OCI-LY3 (cell line): ENCODE results near the gene KCNQ1.

Experiments used
- H2AFZ ChIP-seq: fragments of 200-600, 300-600 bp; shearing (Covaris generic); 2 replicates; pipeline ENCODE4 v1.6.0; 2014; ENCODE audit warnings: antibody characterized with exemption, low read depth, low read length
- H3K27ac ChIP-seq: fragments of 200-600, 300-600 bp; sonication (generic); 2 replicates; pipeline ENCODE4 v1.5.1; 2014; ENCODE audit warnings: mild to moderate bottlenecking, low read length, moderate library complexity, mixed read lengths
- H3K27me3 ChIP-seq: fragments of 200-600, 300-600 bp; sonication (generic); 2 replicates; pipeline ENCODE4 v1.6.1; 2014; ENCODE audit warnings: low read depth, low read length, mixed read lengths
- H3K36me3 ChIP-seq: fragments of 200-600, 300-600 bp; sonication (generic); replicated peaks from 2 replicates; pipeline ENCODE3; 2014; ENCODE audit warnings: low read depth, low read length, mixed read lengths
- H3K4me1 ChIP-seq: fragments of 300-600, 200-600 bp; sonication (generic); 2 replicates; pipeline ENCODE4 v1.6.1; 2014; ENCODE audit warnings: low read length, mixed read lengths
- H3K4me2 ChIP-seq: fragments of 200-600, 300-600 bp; sonication (generic); 2 replicates; pipeline ENCODE4 v1.6.1; 2014; ENCODE audit warnings: low read length, mixed read lengths
- H3K4me3 ChIP-seq: fragments of 300-600, 200-600 bp; sonication (generic); 2 replicates; pipeline ENCODE4 v1.5.1; 2014; ENCODE audit warnings: antibody characterized with exemption, mild to moderate bottlenecking, low read length, moderate library complexity
- H3K79me2 ChIP-seq: fragments of 300-600, 200-600 bp; shearing (Covaris generic); 2 replicates; pipeline ENCODE4 v1.6.1; 2014; ENCODE audit warnings: mild to moderate bottlenecking, low read length, mixed read lengths
- H3K9ac ChIP-seq: fragments of 300-600, 200-600 bp; shearing (Covaris generic); 2 replicates; pipeline ENCODE4 v1.6.0; 2014; ENCODE audit warnings: mild to moderate bottlenecking, low read length, moderate library complexity
- H3K9me3 ChIP-seq: fragments of 200-600, 300-600 bp; shearing (Covaris generic); 2 replicates; pipeline ENCODE4 v1.6.1; 2014; ENCODE audit warnings: low read length, mixed read lengths; ENCODE audit not compliant: insufficient read depth
- H4K20me1 ChIP-seq: fragments of 200-600, 300-600 bp; sonication (generic); 2 replicates; pipeline ENCODE4 v1.6.1; 2016; ENCODE audit warnings: low read length, mixed read lengths; ENCODE audit not compliant: insufficient read depth
- EZH2phosphoT487 ChIP-seq: fragments of 200-600 bp; shearing (Covaris generic); IDR thresholded peaks from 2 replicates; pipeline ENCODE4 v1.6.1; 2018; ENCODE audit warnings: antibody characterized with exemption, mixed run types, low read depth
- TF ChIP-seq, protein P1 (sequence below): fragments of 200-600, 300-600 bp; sonication (generic); IDR thresholded peaks from 2 replicates; pipeline ENCODE4 v1.5.1; 2014; ENCODE audit warnings: antibody characterized with exemption, low read length, low read depth

KCNQ1 gene

DNA sequence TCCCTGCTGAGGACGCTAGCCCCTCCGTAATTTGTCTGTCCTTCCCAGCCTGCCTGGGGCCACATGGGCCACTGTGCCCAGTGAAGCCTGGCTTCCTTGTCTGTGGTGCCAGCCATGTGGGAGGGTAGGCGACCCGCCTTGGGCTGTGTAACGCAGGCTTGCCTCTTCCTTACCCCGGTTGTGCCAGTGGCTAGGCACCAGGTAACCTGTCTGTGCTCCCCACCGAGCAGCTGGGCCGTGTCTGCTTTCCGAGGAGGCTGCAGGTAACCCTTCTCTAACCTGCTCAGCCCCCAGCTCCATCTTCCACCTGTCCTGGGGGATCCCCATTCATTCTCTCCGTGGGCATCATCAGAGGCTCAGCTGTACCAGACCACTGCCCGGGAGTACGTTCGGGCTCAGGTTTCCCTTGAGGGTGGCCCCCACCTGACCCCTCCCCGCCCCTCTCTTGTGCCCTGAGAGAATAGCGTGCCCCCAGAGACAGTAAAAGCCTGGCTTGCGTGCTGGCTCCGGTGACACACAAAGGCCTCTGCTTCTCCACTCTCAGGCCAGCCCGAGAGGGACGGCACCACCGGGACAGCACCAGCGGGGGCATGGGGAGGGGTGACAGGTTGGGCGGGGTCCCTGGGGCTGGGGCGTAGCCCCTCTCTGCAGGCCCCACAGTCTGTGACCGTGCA lies 361.7 kb downstream of the KCNQ1 start:
- H3K4me3 ChIP-seq: no peak overlapping the region
- H3K9ac ChIP-seq: no peak overlapping the region
- H3K9me3 ChIP-seq: no peaks in the 10 kb centered on the region
- H2AFZ ChIP-seq: no peak overlapping the region
- no peaks in the 10 kb centered on the region for H3K36me3 ChIP-seq
- H3K27ac ChIP-seq: no peak overlapping the region
- no peaks in the 10 kb centered on the region for H3K79me2 ChIP-seq
- TF ChIP-seq EZH2phosphoT487: no peak
- TF ChIP-seq, protein P1, sequence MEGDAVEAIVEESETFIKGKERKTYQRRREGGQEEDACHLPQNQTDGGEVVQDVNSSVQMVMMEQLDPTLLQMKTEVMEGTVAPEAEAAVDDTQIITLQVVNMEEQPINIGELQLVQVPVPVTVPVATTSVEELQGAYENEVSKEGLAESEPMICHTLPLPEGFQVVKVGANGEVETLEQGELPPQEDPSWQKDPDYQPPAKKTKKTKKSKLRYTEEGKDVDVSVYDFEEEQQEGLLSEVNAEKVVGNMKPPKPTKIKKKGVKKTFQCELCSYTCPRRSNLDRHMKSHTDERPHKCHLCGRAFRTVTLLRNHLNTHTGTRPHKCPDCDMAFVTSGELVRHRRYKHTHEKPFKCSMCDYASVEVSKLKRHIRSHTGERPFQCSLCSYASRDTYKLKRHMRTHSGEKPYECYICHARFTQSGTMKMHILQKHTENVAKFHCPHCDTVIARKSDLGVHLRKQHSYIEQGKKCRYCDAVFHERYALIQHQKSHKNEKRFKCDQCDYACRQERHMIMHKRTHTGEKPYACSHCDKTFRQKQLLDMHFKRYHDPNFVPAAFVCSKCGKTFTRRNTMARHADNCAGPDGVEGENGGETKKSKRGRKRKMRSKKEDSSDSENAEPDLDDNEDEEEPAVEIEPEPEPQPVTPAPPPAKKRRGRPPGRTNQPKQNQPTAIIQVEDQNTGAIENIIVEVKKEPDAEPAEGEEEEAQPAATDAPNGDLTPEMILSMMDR: no peak
- no peak overlapping the region for H3K4me2 ChIP-seq
- H4K20me1 ChIP-seq: no peaks in the 10 kb centered on the region
- H3K4me1 ChIP-seq: no peaks in the 10 kb centered on the region
- H3K27me3 ChIP-seq: no peaks in the 10 kb centered on the region

DNA sequence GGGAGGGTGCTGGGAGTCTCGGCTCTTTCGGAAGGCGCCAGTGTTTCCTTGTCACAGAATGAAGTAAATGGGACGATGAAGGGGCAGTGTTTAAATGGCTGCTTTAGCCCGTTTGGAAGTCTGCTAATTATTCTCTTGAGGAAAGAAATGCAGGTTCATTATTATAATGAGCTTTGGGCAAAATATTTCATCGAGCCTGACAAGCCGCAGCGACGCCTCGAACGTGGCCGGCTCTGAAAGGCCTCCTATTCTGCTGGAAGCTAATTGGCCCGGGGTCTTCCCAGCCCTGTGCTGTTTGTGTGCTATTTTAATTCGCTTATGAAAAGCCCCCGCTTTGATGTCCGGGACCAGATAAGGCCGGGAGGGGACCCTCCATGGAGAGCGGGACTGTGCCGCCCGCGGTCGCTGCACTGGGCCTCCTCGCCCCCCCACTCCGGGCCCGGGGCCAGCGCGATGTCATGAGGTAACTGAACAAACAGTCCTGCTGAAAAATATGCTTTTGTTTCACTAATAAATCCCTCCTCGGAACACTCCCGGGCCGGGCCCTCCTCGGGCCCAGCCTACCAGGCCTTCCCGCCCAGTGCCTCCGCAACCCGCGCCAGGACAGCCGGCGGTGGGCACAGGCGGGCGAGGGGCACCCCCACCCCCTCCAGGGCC lies 362.3 kb downstream of the KCNQ1 start:
- H4K20me1 ChIP-seq: no peaks in the 10 kb centered on the region
- H3K9me3 ChIP-seq: no peaks in the 10 kb centered on the region
- TF ChIP-seq, protein P1: no peak
- no peak for TF ChIP-seq EZH2phosphoT487
- H3K79me2 ChIP-seq: no peaks in the 10 kb centered on the region
- no peak overlapping the region for H2AFZ ChIP-seq
- no peaks in the 10 kb centered on the region for H3K4me1 ChIP-seq
- H3K4me2 ChIP-seq: no peak overlapping the region
- H3K27ac ChIP-seq: no peak overlapping the region
- H3K4me3 ChIP-seq: no peak overlapping the region
- H3K27me3 ChIP-seq: no peaks in the 10 kb centered on the region
- H3K36me3 ChIP-seq: no peaks in the 10 kb centered on the region
- H3K9ac ChIP-seq: no peak overlapping the region

DNA sequence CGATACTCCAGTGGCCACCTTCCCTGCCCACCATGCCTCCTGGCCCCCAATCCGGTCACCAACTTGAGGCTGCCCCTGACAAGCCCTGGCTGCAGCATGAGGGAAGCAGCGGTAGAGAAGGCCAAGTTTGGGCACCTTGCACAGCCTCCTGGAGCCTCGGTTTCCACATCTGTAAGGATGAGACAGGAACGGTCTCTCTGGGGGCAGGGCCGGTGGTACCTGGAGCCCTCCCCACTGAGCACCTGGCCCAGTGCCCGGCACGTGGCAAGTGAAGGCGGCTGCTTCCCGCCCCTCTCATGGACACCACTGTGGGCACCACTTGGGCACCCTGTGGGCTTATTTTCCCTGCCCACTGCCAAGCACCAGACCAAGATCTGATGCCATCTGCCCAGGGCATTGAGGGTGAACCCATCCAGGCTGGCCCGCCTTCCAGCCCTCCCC lies 363.0 kb downstream of the KCNQ1 start:
- H3K9me3 ChIP-seq: no peaks in the 10 kb centered on the region
- no peak overlapping the region for H3K9ac ChIP-seq
- no peak overlapping the region for H3K4me3 ChIP-seq
- no peak overlapping the region for H2AFZ ChIP-seq
- TF ChIP-seq, protein P1: no peak
- TF ChIP-seq EZH2phosphoT487: no peak
- H3K27me3 ChIP-seq: no peaks in the 10 kb centered on the region
- H3K4me1 ChIP-seq: no peaks in the 10 kb centered on the region
- H4K20me1 ChIP-seq: no peaks in the 10 kb centered on the region
- H3K36me3 ChIP-seq: no peaks in the 10 kb centered on the region
- H3K79me2 ChIP-seq: no peaks in the 10 kb centered on the region
- H3K27ac ChIP-seq: no peak overlapping the region
- H3K4me2 ChIP-seq: no peak overlapping the region

DNA sequence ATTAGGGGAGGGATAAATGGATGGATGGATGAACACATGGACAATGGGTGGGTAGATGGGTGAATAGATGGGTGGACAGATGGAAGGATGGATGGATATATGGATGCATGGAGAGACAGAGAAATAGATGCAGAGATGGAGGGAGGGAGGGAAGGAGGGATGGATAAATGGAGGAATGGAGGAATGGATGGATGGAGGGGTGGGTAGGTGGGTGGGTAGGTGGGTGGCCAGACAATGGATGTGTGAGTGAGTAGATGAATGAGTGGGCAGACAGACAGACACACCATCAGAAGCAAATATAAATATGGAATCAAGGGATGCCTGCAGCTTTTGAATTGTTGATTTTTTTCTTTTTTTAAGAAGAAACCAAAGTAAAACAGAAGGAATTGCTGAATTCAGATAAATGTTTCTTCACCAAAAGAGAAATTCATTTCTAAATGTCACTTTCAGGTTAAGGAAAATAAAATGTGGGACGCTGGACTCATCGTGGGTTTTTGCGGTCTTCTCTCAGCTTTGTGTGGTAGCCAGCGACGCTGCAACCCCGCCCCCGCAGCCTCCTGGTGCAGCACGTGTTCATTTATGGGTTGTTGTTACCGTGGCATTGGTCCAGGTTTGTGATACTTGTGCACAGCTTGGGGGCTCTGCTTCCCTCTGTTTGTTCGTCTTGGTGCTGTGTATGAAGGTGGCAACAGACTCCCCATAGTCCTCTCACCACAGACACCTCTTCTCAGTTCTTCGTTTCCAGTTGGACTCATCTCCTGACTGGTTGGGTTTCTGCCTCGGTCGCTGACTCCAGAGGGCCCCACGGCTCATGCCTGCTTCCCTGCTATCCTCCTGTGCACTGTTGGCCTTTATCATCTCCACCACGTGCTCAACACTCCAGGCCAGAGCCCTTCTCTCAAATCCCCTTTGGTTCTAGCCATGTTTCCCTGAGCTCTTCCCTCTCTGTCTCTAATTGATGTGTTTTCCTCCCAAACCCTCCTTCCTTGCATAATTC lies 364.3 kb downstream of the KCNQ1 start:
- no peak overlapping the region for H2AFZ ChIP-seq
- no peaks in the 10 kb centered on the region for H3K9me3 ChIP-seq
- no peak overlapping the region for H3K9ac ChIP-seq
- no peak for TF ChIP-seq EZH2phosphoT487
- TF ChIP-seq, protein P1: no peak
- H3K79me2 ChIP-seq: no peaks in the 10 kb centered on the region
- H4K20me1 ChIP-seq: no peaks in the 10 kb centered on the region
- H3K36me3 ChIP-seq: no peaks in the 10 kb centered on the region
- no peak overlapping the region for H3K4me2 ChIP-seq
- no peaks in the 10 kb centered on the region for H3K4me1 ChIP-seq
- H3K27me3 ChIP-seq: no peaks in the 10 kb centered on the region
- H3K4me3 ChIP-seq: no peak overlapping the region
- no peak overlapping the region for H3K27ac ChIP-seq
